GM19240 (cell line): ENCODE results near the gene PRR16.

Experiments used
- DNase-seq: peaks from one replicate; pipeline ENCODE4 v3.0.0; 2011; ENCODE audit warnings: low spot score; ENCODE audit not compliant: insufficient read length

PRR16 gene

GRCh38 chr5:120567066-120567465 lies 103.0 kb downstream of the PRR16 start:
- DNase-seq: no peak

- no peak for DNase-seq
These were observed 103.8 kb downstream of the PRR16 start for GRCh38 chr5:120567921-120568320.

- no peak for DNase-seq
These were observed 104.6 kb downstream of the PRR16 start for GRCh38 chr5:120568711-120569110.

GRCh38 chr5:120576588-120576987 lies 112.5 kb downstream of the PRR16 start:
- no peak for DNase-seq

GRCh38 chr5:120582635-120583034 lies 118.5 kb downstream of the PRR16 start:
- DNase-seq: no peak

- DNase-seq: no peak
These were observed 122.5 kb downstream of the PRR16 start for GRCh38 chr5:120586646-120587045.

- no peak for DNase-seq
These were observed 127.8 kb downstream of the PRR16 start for GRCh38 chr5:120591911-120592310.

GRCh38 chr5:120599576-120599975 lies 135.5 kb downstream of the PRR16 start:
- DNase-seq: no peak

GRCh38 chr5:120600639-120601038 lies 136.5 kb downstream of the PRR16 start:
- no peak for DNase-seq

GRCh38 chr5:120602033-120602432 lies 137.9 kb downstream of the PRR16 start:
- DNase-seq: no peak

GRCh38 chr5:120604884-120605283 lies 140.8 kb downstream of the PRR16 start:
- DNase-seq: no peak

GRCh38 chr5:120605325-120606079 lies 141.4 kb downstream of the PRR16 start:
- DNase-seq: no peak

GRCh38 chr5:120609570-120609969 lies 145.5 kb downstream of the PRR16 start:
- DNase-seq: no peak

GRCh38 chr5:120610145-120610544 lies 146.0 kb downstream of the PRR16 start:
- no peak for DNase-seq

GRCh38 chr5:120613729-120614128 lies 149.6 kb downstream of the PRR16 start:
- DNase-seq: no peak

- DNase-seq: no peak
These were observed 150.6 kb downstream of the PRR16 start for GRCh38 chr5:120614531-120615180.

GRCh38 chr5:120615967-120616645 lies 152.0 kb downstream of the PRR16 start:
- no peak for DNase-seq

- DNase-seq: no peak
These were observed 157.2 kb downstream of the PRR16 start for GRCh38 chr5:120621339-120621738.

GRCh38 chr5:120624021-120624563 lies 160.0 kb downstream of the PRR16 start:
- no peak for DNase-seq

- DNase-seq: no peak
These were observed 164.1 kb downstream of the PRR16 start for GRCh38 chr5:120628156-120628555.

- DNase-seq: no peak
These were observed 166.4 kb downstream of the PRR16 start for GRCh38 chr5:120630550-120630949.

GRCh38 chr5:120631611-120632010 lies 167.5 kb downstream of the PRR16 start:
- DNase-seq: no peak
